ENCODE measurements around the gene CGRRF1.

Gene CGRRF1

GRCh38 chr14:54538055-54538454, 28.3 kb downstream of the CGRRF1 start:
- peak overlapping the region; percentile 72 for H3K27ac ChIP-seq
- TF ChIP-seq ZFX (IDR thresholded peaks at IDR 0.05; ENCODE audit: borderline replicate concordance) = no peak
- TF ChIP-seq, protein P1, sequence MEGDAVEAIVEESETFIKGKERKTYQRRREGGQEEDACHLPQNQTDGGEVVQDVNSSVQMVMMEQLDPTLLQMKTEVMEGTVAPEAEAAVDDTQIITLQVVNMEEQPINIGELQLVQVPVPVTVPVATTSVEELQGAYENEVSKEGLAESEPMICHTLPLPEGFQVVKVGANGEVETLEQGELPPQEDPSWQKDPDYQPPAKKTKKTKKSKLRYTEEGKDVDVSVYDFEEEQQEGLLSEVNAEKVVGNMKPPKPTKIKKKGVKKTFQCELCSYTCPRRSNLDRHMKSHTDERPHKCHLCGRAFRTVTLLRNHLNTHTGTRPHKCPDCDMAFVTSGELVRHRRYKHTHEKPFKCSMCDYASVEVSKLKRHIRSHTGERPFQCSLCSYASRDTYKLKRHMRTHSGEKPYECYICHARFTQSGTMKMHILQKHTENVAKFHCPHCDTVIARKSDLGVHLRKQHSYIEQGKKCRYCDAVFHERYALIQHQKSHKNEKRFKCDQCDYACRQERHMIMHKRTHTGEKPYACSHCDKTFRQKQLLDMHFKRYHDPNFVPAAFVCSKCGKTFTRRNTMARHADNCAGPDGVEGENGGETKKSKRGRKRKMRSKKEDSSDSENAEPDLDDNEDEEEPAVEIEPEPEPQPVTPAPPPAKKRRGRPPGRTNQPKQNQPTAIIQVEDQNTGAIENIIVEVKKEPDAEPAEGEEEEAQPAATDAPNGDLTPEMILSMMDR (IDR thresholded peaks at IDR 0.05) = no peak

- no peak overlapping the region for H3K27ac ChIP-seq
- no peak for TF ChIP-seq ZFX (IDR thresholded peaks at IDR 0.05; ENCODE audit: borderline replicate concordance)
- TF ChIP-seq, protein P1 (IDR thresholded peaks at IDR 0.05) = no peak
Measured at GRCh38 chr14:54547583-54547982, 37.9 kb downstream of the CGRRF1 start.

GRCh38 chr14:54548491-54548890, 38.8 kb downstream of the CGRRF1 start:
- H3K27ac ChIP-seq = no peak overlapping the region
- TF ChIP-seq, protein P1 (IDR thresholded peaks at IDR 0.05) = no peak
- no peak for TF ChIP-seq ZFX (IDR thresholded peaks at IDR 0.05; ENCODE audit: borderline replicate concordance)

DNA sequence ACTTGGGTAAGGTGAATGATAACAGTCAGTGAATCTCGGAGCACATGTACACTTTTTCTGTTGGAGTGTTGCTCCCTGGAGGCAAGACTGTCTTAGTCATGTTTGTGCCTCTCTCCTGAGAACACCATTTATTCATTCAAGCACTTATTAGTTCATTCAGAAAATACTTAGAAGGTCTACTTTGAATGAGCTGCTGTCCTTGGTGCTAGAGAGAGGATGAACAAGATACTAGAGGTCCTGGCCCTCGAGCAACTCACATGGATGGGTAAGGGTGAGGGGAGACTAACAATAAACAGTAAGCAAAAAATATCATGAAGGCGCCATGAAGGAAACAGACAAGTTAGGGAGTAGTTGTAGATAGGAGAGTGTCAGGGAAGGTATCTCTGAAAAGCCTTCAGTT, 40.2 kb downstream of the CGRRF1 start:
- H3K27ac ChIP-seq = no peak overlapping the region
- no peak for TF ChIP-seq ZFX (IDR thresholded peaks at IDR 0.05; ENCODE audit: borderline replicate concordance)
- TF ChIP-seq, protein P1 (IDR thresholded peaks at IDR 0.05) = no peak

DNA sequence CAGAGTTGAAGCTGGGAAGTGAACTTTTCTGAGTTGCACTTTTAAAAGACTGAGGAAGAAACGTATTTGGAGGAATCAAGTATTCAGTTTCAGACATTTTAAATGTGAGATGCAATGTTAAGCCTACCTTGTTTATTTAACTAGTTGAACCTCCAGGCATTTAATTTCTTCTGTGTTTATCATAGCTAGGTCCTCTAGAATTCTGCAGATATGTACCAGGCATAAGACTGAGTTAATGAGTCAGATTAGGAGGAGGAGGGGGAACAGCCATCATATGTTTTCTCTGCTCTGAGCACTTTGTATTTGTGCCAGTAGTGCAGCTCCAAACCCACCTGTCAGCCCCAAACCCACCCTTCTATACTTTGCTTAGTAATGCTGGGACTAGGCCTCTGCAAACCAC, 40.8 kb downstream of the CGRRF1 start:
- H3K27ac ChIP-seq = no peak overlapping the region

GRCh38 chr14:54554401-54554800, 44.7 kb downstream of the CGRRF1 start:
- no peak for TF ChIP-seq ZFX (IDR thresholded peaks at IDR 0.05; ENCODE audit: borderline replicate concordance)
- TF ChIP-seq, protein P1 (IDR thresholded peaks at IDR 0.05) = no peak

More for the DNA sequence above, 40.8 kb downstream of the CGRRF1 start:
- TF ChIP-seq ZFX (IDR thresholded peaks at IDR 0.05; ENCODE audit: borderline replicate concordance) = no peak
- TF ChIP-seq, protein P1 (IDR thresholded peaks at IDR 0.05) = no peak

GRCh38 chr14:54555651-54556050, 45.9 kb downstream of the CGRRF1 start:
- TF ChIP-seq, protein P1 (IDR thresholded peaks at IDR 0.05) = no peak
- TF ChIP-seq ZFX (IDR thresholded peaks at IDR 0.05; ENCODE audit: borderline replicate concordance) = no peak
- no peak overlapping the region for H3K27ac ChIP-seq

More at GRCh38 chr14:54554401-54554800, 44.7 kb downstream of the CGRRF1 start:
- H3K27ac ChIP-seq = no peak overlapping the region
